ENCODE data around the gene HNRNPL. TPM values are rescaled to one million over a fixed set of nuclear protein-coding genes. Genes with fewer than 3 reads are reported as not detected.
A peak's percentile ranks its signal among the peaks of the same experiment; 100 is the strongest.

The HNRNPL gene
- total and polyA plus RNA-seq, 10 of the 15 experiments (the other 5 are each of a cell fraction or from before 2014, with no cell fraction given) = 32.5 to 512 (median 306) TPM

DNA sequence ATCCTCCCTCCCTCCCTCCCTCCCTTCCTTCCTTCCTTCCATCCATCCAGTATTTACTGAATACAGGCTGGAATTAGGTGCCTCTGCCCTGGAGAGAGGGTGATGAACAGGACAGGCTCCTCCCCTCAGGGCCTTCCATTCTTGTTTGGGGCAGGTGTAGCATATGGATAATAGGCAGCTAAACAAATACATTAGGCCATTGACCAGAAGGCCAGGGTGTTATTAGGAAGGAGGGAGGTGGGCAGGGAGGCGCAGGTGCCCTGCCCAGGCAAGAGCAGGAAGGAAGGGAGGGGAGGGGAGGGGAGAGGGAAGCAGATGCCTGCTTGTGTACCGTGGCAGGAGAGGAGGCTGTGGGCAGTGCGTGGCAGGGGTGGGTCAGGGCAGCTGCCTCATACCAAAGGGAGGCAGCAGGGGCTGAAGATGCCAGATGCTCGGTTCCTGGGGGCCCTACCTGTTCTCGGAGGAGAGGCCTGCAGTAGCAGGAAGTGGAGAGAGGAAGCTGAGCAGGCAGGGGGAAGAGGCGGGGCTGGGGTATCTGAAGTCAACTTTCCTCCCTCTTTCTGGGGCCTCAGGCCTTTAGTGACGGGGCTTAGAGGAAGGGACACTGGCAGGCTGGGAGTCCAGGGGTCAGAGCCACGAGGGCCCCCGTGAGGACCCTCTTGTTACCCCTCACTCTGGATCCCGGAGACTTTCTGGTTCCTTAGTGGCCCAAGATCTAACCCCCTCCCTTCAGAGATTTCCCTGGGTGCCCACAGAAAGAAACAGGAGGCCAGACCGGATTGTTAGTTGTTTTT is 28.2 kb upstream of the HNRNPL start, which contains the start of gene RINL:
RINL (minus strand) TSS at position 495 of the 794 bp plus-strand sequence. CDS start 1,533 bp downstream, outside the sequence.
- no TSS peak for BruUV-seq (replicated peaks)
- peak within 1 kb of the TSS; percentile 92 for H3K4me2 ChIP-seq (ENCODE audit: control insufficient read depth, insufficient read depth)
- no peaks in the 10 kb centered on the region; the same call in none of the 2 replicates for H3K79me2 ChIP-seq (ENCODE audit: control insufficient read depth, insufficient read depth, low read length)
- no peaks in the 10 kb centered on the region for H4K20me1 ChIP-seq (ENCODE audit: control insufficient read depth, insufficient read depth)
- WGBS (ENCODE audit: insufficient coverage, insufficient replicate concordance, low lambda C conversion rate, missing lambda C conversion rate) = 3% methylated on average over 9 of the region's 11 CpGs
- H3K4me1 ChIP-seq (ENCODE audit: control insufficient read depth, insufficient read depth, low read length) = peaks cover 7% of the 10 kb centered on the region
- no peaks in the 10 kb centered on the region for H3K9me3 ChIP-seq (replicated peaks; ENCODE audit: control insufficient read depth, insufficient read depth, low read length)
- intact Hi-C loops (cut with micrococcal nuclease; ENCODE audit: unreplicated experiment) = loop anchor here (2.0 kb wide), 1 partner anchor 21 kb away; the partner anchor contains the start of genes NFKBIB and SIRT2
- peak within 1 kb of the TSS; percentile 73 for H3K4me3 ChIP-seq
- no peak for DNase-seq (ENCODE audit: low read depth, low spot score)
- in situ Hi-C loops (cut with MboI) = no loop called here
- H2AFZ ChIP-seq (ENCODE audit: control insufficient read depth, low read depth, low read length) = peak within 1 kb of the TSS; percentile 90
- peak within 1 kb of the TSS; percentile 83 for H3K9ac ChIP-seq (ENCODE audit: control insufficient read depth, insufficient read depth, low read length)
- FAIRE-seq = peak; percentile 94
- SMC1A ChIA-PET (ENCODE audit: uncharacterized antibody, unreplicated experiment) = interaction anchor here (0.6 to 1.9 kb wide), 12 partner anchors 8 to 365 kb away, joined by 3 to 9 read pairs (median 4); partner anchors contain the start of gene NFKBIB
- peak; percentile 97 for ATAC-seq
- H3K27ac ChIP-seq (ENCODE audit: control insufficient read depth, insufficient read depth) = peak within 1 kb of the TSS; percentile 95
- POLR2A ChIA-PET = interaction anchor here (0.8 to 3.0 kb wide), 14 partner anchors 8 to 371 kb away, joined by 3 to 12 read pairs (median 5); partner anchors contain the start of genes ECH1, HNRNPL, NFKBIB and SIRT2
- RAD21 ChIA-PET (ENCODE audit: unreplicated experiment) = interaction anchor here (0.7 to 2.1 kb wide), 15 partner anchors 9 to 363 kb away, joined by 3 to 8 read pairs (median 4); partner anchors contain the start of genes ECH1, MAP4K1, MRPS12 and NFKBIB
- CTCF ChIA-PET = interaction anchor here (0.6 to 4.8 kb wide), 11 partner anchors 9 to 475 kb away, joined by 3 to 62 read pairs (median 4); partner anchors contain the start of genes FAM98C, HNRNPL, MRPS12 and SARS2
- H3K27me3 ChIP-seq (replicated peaks in 1 of 2; ENCODE audit: control insufficient read depth in 2 of 2, insufficient read depth in 2 of 2, low read length in 1 of 2) = no peaks in the 10 kb centered on the region
- H3K36me3 ChIP-seq (ENCODE audit: control insufficient read depth in 2 of 2, insufficient read depth in 2 of 2, low read length in 1 of 2) = peaks cover 0 to 4% of the 10 kb centered on the region in 2 experiments; a peak in 1 of 4 replicates
- TF ChIP-seq TCF3 (IDR thresholded peaks at IDR 0.05; ENCODE audit: borderline replicate concordance, insufficient read depth, low read depth, low read length) = no peak
- no peak for TF ChIP-seq RELA (IDR thresholded peaks at IDR 0.05; ENCODE audit: borderline replicate concordance, partially characterized antibody)
- TF ChIP-seq, protein P1, sequence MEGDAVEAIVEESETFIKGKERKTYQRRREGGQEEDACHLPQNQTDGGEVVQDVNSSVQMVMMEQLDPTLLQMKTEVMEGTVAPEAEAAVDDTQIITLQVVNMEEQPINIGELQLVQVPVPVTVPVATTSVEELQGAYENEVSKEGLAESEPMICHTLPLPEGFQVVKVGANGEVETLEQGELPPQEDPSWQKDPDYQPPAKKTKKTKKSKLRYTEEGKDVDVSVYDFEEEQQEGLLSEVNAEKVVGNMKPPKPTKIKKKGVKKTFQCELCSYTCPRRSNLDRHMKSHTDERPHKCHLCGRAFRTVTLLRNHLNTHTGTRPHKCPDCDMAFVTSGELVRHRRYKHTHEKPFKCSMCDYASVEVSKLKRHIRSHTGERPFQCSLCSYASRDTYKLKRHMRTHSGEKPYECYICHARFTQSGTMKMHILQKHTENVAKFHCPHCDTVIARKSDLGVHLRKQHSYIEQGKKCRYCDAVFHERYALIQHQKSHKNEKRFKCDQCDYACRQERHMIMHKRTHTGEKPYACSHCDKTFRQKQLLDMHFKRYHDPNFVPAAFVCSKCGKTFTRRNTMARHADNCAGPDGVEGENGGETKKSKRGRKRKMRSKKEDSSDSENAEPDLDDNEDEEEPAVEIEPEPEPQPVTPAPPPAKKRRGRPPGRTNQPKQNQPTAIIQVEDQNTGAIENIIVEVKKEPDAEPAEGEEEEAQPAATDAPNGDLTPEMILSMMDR (IDR thresholded peaks at IDR 0.05 in 2 of 3, conservative IDR thresholded peaks at IDR 0.05 in 1 of 3; ENCODE audit: control insufficient read depth in 2 of 3, extremely low read depth in 1 of 3, insufficient read depth in 1 of 3, low read depth in 3 of 3, low read length in 3 of 3) = no peak
- TF ChIP-seq POLR2A (IDR thresholded peaks at IDR 0.05; ENCODE audit: low read depth, low read length) = peak; percentile 82
- TF ChIP-seq, protein P2, sequence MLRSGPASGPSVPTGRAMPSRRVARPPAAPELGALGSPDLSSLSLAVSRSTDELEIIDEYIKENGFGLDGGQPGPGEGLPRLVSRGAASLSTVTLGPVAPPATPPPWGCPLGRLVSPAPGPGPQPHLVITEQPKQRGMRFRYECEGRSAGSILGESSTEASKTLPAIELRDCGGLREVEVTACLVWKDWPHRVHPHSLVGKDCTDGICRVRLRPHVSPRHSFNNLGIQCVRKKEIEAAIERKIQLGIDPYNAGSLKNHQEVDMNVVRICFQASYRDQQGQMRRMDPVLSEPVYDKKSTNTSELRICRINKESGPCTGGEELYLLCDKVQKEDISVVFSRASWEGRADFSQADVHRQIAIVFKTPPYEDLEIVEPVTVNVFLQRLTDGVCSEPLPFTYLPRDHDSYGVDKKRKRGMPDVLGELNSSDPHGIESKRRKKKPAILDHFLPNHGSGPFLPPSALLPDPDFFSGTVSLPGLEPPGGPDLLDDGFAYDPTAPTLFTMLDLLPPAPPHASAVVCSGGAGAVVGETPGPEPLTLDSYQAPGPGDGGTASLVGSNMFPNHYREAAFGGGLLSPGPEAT (IDR thresholded peaks at IDR 0.05; ENCODE audit: low read depth) = no peak; the same call in 1 of the 2 replicates
- no peak for TF ChIP-seq TAF1 (IDR thresholded peaks at IDR 0.05; ENCODE audit: borderline replicate concordance, low read depth, low read length)
- no peak for TF ChIP-seq FOXM1 (IDR thresholded peaks at IDR 0.05; ENCODE audit: low read depth, low read length)
- TF ChIP-seq NBN (IDR thresholded peaks at IDR 0.05) = peak; percentile 75; the same call in 1 of the 2 replicates
- no peak; the same call in 1 of the 2 replicates for TF ChIP-seq EED (IDR thresholded peaks at IDR 0.05; ENCODE audit: low read depth)
- peak; percentile 25; the same call in 1 of the 2 replicates for TF ChIP-seq DPF2 (IDR thresholded peaks at IDR 0.05)
- TF ChIP-seq, protein P3, sequence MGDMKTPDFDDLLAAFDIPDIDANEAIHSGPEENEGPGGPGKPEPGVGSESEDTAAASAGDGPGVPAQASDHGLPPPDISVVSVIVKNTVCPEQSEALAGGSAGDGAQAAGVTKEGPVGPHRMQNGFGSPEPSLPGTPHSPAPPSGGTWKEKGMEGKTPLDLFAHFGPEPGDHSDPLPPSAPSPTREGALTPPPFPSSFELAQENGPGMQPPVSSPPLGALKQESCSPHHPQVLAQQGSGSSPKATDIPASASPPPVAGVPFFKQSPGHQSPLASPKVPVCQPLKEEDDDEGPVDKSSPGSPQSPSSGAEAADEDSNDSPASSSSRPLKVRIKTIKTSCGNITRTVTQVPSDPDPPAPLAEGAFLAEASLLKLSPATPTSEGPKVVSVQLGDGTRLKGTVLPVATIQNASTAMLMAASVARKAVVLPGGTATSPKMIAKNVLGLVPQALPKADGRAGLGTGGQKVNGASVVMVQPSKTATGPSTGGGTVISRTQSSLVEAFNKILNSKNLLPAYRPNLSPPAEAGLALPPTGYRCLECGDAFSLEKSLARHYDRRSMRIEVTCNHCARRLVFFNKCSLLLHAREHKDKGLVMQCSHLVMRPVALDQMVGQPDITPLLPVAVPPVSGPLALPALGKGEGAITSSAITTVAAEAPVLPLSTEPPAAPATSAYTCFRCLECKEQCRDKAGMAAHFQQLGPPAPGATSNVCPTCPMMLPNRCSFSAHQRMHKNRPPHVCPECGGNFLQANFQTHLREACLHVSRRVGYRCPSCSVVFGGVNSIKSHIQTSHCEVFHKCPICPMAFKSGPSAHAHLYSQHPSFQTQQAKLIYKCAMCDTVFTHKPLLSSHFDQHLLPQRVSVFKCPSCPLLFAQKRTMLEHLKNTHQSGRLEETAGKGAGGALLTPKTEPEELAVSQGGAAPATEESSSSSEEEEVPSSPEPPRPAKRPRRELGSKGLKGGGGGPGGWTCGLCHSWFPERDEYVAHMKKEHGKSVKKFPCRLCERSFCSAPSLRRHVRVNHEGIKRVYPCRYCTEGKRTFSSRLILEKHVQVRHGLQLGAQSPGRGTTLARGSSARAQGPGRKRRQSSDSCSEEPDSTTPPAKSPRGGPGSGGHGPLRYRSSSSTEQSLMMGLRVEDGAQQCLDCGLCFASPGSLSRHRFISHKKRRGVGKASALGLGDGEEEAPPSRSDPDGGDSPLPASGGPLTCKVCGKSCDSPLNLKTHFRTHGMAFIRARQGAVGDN (IDR thresholded peaks at IDR 0.05) = peak; percentile 84; the same call in 1 of the 2 replicates
- TF ChIP-seq BACH1 (IDR thresholded peaks at IDR 0.05; ENCODE audit: borderline replicate concordance) = 0 out of 2 replicates have a peak, but pooled peaks have one; percentile 12
- TF ChIP-seq ZNF207 (IDR thresholded peaks at IDR 0.05; ENCODE audit: borderline replicate concordance) = 0 out of 2 replicates have a peak, but pooled peaks have one; percentile 24
- TF ChIP-seq HCFC1 (IDR thresholded peaks at IDR 0.05; ENCODE audit: low read length) = peak; percentile 36; the same call in 1 of the 2 replicates
- TF ChIP-seq GABPA (IDR thresholded peaks at IDR 0.05; ENCODE audit: low read depth) = no peak; the same call in 1 of the 2 replicates
